ENCODE measurements around the gene CYCS.

CYCS gene

GRCh38 chr7:25126751-25127150 lies 1.7 kb upstream of the CYCS start:
- H3K36me3 Mint-ChIP-seq (ENCODE audit: low read depth): peaks cover 17% of the 10 kb centered on the region
- peak overlapping the region; percentile 56 to 96 (median 64) for H3K4me3 Mint-ChIP-seq
- peak overlapping the region in 1 of 3 experiments; percentile 52 for H3K27ac Mint-ChIP-seq
- H3K4me1 Mint-ChIP-seq: peaks cover 19% of the 10 kb centered on the region
- TF ChIP-seq CTCF (IDR thresholded peaks at IDR 0.05; ENCODE audit: unreplicated experiment in 3 of 3): no peak
- peaks cover 3% of the 10 kb centered on the region for H3K27me3 Mint-ChIP-seq (ENCODE audit: low read depth)
- H3K9me3 Mint-ChIP-seq: no peaks in the 10 kb centered on the region

DNA sequence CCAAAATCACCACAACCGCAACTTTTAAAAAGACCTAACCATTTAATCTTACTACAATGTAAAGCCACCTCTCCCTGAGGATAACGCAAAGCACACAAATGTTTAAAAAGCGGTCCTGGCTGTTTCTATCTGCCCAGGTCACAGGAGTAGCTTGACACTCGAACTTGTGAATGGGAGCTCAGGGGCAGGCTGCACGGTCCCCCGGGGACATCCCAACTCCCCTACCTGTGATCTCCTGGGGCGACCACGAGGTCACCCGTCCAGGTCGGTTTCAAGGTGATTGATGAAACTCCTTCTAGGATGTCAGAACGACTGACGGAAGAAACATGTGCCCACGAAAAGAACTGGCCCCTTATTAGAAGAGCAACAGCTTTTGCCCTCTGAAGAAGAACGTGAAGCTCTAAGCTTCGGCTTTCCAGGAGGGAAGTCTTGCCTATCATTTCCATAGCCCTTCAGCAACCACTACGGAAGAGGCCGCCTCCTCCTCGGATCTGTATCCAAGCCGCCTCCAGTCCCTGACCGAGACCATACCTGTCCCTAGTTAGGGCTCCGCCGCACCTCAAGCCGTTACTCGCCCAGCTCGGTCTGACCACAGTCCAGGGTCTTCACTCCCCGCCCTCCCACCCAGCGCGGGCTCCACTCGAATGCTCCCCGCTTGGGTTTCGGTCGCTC lies 459 bp downstream of the CYCS start:
- peak overlapping the region; percentile 94 to 97 (median 97) for H3K27ac Mint-ChIP-seq
- peaks cover 31% of the 10 kb centered on the region for H3K36me3 Mint-ChIP-seq (ENCODE audit: low read depth)
- H3K9me3 Mint-ChIP-seq: no peaks in the 10 kb centered on the region
- no peak for TF ChIP-seq CTCF (IDR thresholded peaks at IDR 0.05; ENCODE audit: unreplicated experiment in 3 of 3)
- H3K4me1 Mint-ChIP-seq: peaks cover 19% of the 10 kb centered on the region
- H3K4me3 Mint-ChIP-seq: peak overlapping the region; percentile 96 to 99 (median 97)
- H3K27me3 Mint-ChIP-seq (ENCODE audit: low read depth): peaks cover 3% of the 10 kb centered on the region

DNA sequence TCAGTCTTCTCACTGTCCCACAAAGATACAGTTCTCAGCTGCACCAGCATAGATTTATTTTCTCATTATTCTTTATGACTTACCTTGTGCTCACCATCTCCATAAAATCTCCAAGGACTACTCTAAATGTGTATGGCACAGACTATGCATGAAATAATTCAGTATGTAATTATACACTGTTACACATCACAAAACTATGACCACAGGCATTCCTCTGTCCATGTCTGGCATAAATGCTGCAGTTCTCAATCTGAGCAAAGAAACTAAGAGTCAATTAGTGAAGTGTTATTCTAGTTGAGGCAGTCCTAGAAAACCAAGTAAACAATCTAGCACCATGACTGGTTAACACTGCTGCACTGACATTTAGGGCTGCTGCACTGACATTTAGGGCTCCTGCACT lies 2.7 kb downstream of the CYCS start:
- H3K36me3 Mint-ChIP-seq (ENCODE audit: low read depth): peaks cover 36% of the 10 kb centered on the region
- H3K27me3 Mint-ChIP-seq (ENCODE audit: low read depth): peaks cover 3% of the 10 kb centered on the region
- no peaks in the 10 kb centered on the region for H3K9me3 Mint-ChIP-seq
- H3K4me3 Mint-ChIP-seq: peak overlapping the region in 2 of 3 experiments; percentile 2 to 14
- no peak overlapping the region for H3K27ac Mint-ChIP-seq
- TF ChIP-seq CTCF (IDR thresholded peaks at IDR 0.05; ENCODE audit: unreplicated experiment in 3 of 3): no peak
- peaks cover 19% of the 10 kb centered on the region for H3K4me1 Mint-ChIP-seq

- H3K9me3 Mint-ChIP-seq: no peaks in the 10 kb centered on the region
- H3K36me3 Mint-ChIP-seq (ENCODE audit: low read depth): peaks cover 36% of the 10 kb centered on the region
- no peak overlapping the region for H3K27ac Mint-ChIP-seq
- peaks cover 3% of the 10 kb centered on the region for H3K27me3 Mint-ChIP-seq (ENCODE audit: low read depth)
- peaks cover 19% of the 10 kb centered on the region for H3K4me1 Mint-ChIP-seq
- peak overlapping the region in 1 of 3 experiments; percentile 23 for H3K4me3 Mint-ChIP-seq
- no peak for TF ChIP-seq CTCF (IDR thresholded peaks at IDR 0.05; ENCODE audit: unreplicated experiment in 3 of 3)
Observed at GRCh38 chr7:25121599-25121998, 3.5 kb downstream of the CYCS start.

DNA sequence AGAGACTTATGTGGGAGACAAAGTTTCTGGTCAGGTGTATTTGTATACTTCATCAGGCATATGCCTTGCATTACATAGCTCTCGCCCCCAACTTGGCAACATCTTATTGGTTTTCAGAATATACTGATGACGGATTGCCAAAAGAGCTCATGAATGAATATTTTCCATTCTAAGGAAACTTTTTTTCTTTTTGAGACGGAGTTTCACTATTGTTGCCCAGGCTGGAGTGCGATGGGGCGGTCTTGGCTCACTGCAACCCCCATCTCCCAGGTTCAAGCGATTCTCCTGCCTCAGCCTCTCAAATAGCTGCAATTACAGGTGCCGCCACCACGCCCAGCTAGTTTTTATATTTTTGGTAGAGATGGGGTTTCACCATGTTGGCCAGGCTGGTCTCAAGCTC lies 6.0 kb downstream of the CYCS start:
- no peaks in the 10 kb centered on the region for H3K27me3 Mint-ChIP-seq (ENCODE audit: low read depth)
- no peak for TF ChIP-seq CTCF (IDR thresholded peaks at IDR 0.05; ENCODE audit: unreplicated experiment in 3 of 3)
- H3K27ac Mint-ChIP-seq: no peak overlapping the region
- H3K9me3 Mint-ChIP-seq: no peaks in the 10 kb centered on the region
- H3K4me3 Mint-ChIP-seq: no peak overlapping the region
- peaks cover 8% of the 10 kb centered on the region for H3K4me1 Mint-ChIP-seq
- H3K36me3 Mint-ChIP-seq (ENCODE audit: low read depth): peaks cover 36% of the 10 kb centered on the region

All from nephron (organoid).